Measurements from ENCODE around the gene METTL25. TPM values are rescaled to one million over a fixed set of nuclear protein-coding genes. Genes with fewer than 3 reads are reported as not detected.
"Not testable (repeated sequence)": the region's sequence is repeated elsewhere in the genome, so short reads cannot be mapped to it uniquely, and the experiment has no call there.

METTL25 gene
- total and polyA plus RNA-seq, 7 donors = 2.2 to 14.4 (median 7.0) TPM

DNA sequence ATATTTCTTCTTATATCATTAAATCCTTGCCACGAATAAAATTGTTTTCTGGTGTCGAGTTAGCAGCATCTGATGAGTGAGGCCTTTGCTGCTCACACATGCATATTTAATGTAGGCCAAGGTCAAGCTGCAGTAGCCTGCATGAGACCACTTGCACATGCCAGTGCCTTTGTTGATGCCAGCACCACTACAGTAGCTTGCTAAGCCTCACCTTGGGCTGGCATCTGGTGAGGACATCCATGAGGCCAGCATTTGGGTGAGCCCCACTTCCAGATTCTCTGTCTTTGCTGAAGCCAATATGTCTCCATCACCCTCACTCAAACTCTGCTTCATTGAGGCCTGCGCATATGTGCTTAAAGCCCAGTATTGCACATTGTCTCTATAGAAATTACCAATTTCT lies 8.2 kb upstream of the METTL25 start:
- no peak for ATAC-seq
- Histone ChIP-seq H3K4me3 (no peak overlapping the region), H3K27ac (no peak overlapping the region), H3K9me3 (no peaks in the 10 kb centered on the region), H3K4me1 (no peaks in the 10 kb centered on the region), H3K27me3 (ENCODE audit: insufficient read depth in 3 of 3, low read length in 2 of 3) (no peaks in the 10 kb centered on the region), H3K36me3 (ENCODE audit: insufficient read depth in 1 of 2, low read depth in 1 of 2) (peaks cover 0 to 79% of the 10 kb centered on the region in 2 donors)
- intact Hi-C loops (cut with DNase I) = no loop called here
- 89 to 93% (median 91%) methylated on average over 3 of the region's 3 CpGs for WGBS, 3 donors
- TF ChIP-seq CTCF (IDR thresholded peaks at IDR 0.05) = no peak
- DNase-seq = no peak

DNA sequence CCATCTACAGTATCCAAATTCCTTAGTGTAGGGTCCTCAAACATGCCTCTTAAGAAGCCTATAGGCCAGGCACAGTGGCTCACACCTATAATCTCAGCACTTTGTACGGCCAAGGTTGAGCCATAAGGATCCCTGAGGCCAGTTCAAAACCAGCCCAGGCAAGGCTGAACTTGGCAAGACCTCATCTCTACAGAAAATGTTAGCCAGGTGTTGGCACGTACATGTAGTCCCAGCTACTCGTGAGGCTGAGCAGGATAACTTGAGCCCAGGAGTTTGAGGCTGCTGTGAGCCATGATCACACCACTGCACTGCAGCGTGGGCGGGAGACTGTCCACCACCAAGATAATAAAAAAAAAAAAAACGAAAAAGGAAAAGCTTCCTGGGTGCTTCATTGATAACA lies 6.9 kb upstream of the METTL25 start:
- Histone ChIP-seq H3K27me3 (ENCODE audit: insufficient read depth in 3 of 3, low read length in 2 of 3) (no peaks in the 10 kb centered on the region), H3K4me1 (peaks cover 6% of the 10 kb centered on the region), H3K4me3 (no peak overlapping the region), H3K9me3 (no peaks in the 10 kb centered on the region), H3K36me3 (ENCODE audit: insufficient read depth in 1 of 2, low read depth in 1 of 2) (peaks cover 0 to 91% of the 10 kb centered on the region in 2 donors), H3K27ac (no peak overlapping the region)
- intact Hi-C loops (cut with DNase I) = no loop called here
- WGBS, 3 donors = 66 to 77% (median 70%) methylated on average over 6 of the region's 6 CpGs
- ATAC-seq (no peak), DNase-seq (peak in 1 of 2 donors; percentile 22)
- TF ChIP-seq CTCF (IDR thresholded peaks at IDR 0.05) = no peak

GRCh38 chr12:82357340-82357739 lies 989 bp upstream of the METTL25 start:
- Histone ChIP-seq H3K4me3 (peak overlapping the region; percentile 92), H3K4me1 (peaks cover 28% of the 10 kb centered on the region), H3K9me3 (no peaks in the 10 kb centered on the region), H3K27ac (peak overlapping the region; percentile 98), H3K36me3 (ENCODE audit: insufficient read depth in 1 of 2, low read depth in 1 of 2) (peaks cover 0 to 47% of the 10 kb centered on the region in 2 donors), H3K27me3 (ENCODE audit: insufficient read depth in 3 of 3, low read length in 2 of 3) (no peaks in the 10 kb centered on the region)
- 37 to 42% (median 42%) methylated on average over 4 of the region's 4 CpGs for WGBS, 3 donors
- no peak for TF ChIP-seq CTCF (IDR thresholded peaks at IDR 0.05)
- DNase-seq (no peak), ATAC-seq (no peak)
- intact Hi-C loops (cut with DNase I) = no loop called here

GRCh38 chr12:82357845-82358199 lies 507 bp upstream of the METTL25 start:
- Histone ChIP-seq H3K27me3 (ENCODE audit: insufficient read depth in 3 of 3, low read length in 2 of 3) (no peaks in the 10 kb centered on the region), H3K27ac (peak overlapping the region; percentile 98), H3K9me3 (no peaks in the 10 kb centered on the region), H3K4me3 (peak overlapping the region; percentile 92), H3K4me1 (peaks cover 33% of the 10 kb centered on the region), H3K36me3 (ENCODE audit: insufficient read depth in 1 of 2, low read depth in 1 of 2) (peaks cover 0 to 42% of the 10 kb centered on the region in 2 donors)
- WGBS, 3 donors = 0 to 1% (median 0%) methylated on average over 10 of the region's 10 CpGs
- no peak for TF ChIP-seq CTCF (IDR thresholded peaks at IDR 0.05)
- intact Hi-C loops (cut with DNase I) = no loop called here
- no peak for DNase-seq
- peak in 1 of 4 donors; percentile 0 for ATAC-seq

DNA sequence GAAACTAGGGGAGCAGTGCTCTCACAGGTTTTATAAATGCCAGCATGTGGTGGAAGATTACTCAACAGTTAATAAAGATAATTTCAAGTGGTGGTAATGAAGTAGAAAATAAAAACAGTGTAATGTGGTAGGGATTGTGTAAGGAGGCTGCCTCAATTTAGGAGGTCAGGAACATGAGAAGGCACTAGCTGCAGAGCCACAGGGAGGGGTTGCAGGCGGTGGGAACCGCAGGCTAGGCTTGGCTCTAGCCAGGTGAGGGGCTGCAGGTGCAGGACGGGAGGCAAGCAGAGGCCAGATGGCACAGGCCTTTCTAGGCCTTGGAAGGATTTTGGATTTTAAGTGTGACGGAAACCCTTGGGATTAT lies 768 bp downstream of the METTL25 start:
- ATAC-seq (peak in 3 of 4 donors; percentile 42 to 58 (median 48)), DNase-seq (peak in 1 of 2 donors; percentile 50)
- Histone ChIP-seq H3K4me3 (peak overlapping the region; percentile 92), H3K9me3 (no peaks in the 10 kb centered on the region), H3K36me3 (ENCODE audit: insufficient read depth in 1 of 2, low read depth in 1 of 2) (peaks cover 0 to 29% of the 10 kb centered on the region in 2 donors), H3K27ac (peak overlapping the region; percentile 98), H3K27me3 (ENCODE audit: insufficient read depth in 3 of 3, low read length in 2 of 3) (no peaks in the 10 kb centered on the region), H3K4me1 (peaks cover 37% of the 10 kb centered on the region)
- 0 to 7% (median 4%) methylated on average over 4 of the region's 4 CpGs for WGBS, 3 donors
- intact Hi-C loops (cut with DNase I) = no loop called here
- no peak for TF ChIP-seq CTCF (IDR thresholded peaks at IDR 0.05)

GRCh38 chr12:82360834-82361233 lies 2.5 kb downstream of the METTL25 start:
- intact Hi-C loops (cut with DNase I) = not testable (repeated sequence)

More at GRCh38 chr12:82360834-82361233, 2.5 kb downstream of the METTL25 start:
- WGBS, 3 donors = 97 to 99% (median 98%) methylated on average over 11 of the region's 11 CpGs
- not testable (repeated sequence) for H3K27ac ChIP-seq; H3K4me3 ChIP-seq; H3K9me3 ChIP-seq; ATAC-seq; H3K27me3 ChIP-seq (ENCODE audit: insufficient read depth in 3 of 3, low read length in 2 of 3); DNase-seq
- peaks cover 0 to 12% of the 10 kb centered on the region in 2 donors for H3K36me3 ChIP-seq (ENCODE audit: insufficient read depth in 1 of 2, low read depth in 1 of 2)
- H3K4me1 ChIP-seq = peaks cover 45% of the 10 kb centered on the region
